22Rv1 (cell line): ENCODE data around the gene SOX5.

Experiments used
- CTCF ChIP-seq: fragments of 450-650 bp; IDR thresholded peaks from 2 replicates; pipeline ENCODE4 v1.5.1; 2017; ENCODE audit warnings: mild to moderate bottlenecking
- ZFX ChIP-seq: fragments of 450-650 bp; IDR thresholded peaks from 2 replicates; pipeline ENCODE4 v1.6.1; 2017; ENCODE audit warnings: antibody characterized with exemption, borderline replicate concordance

- TF ChIP-seq CTCF (peak; percentile 16; the same call in 1 of the 2 replicates), ZFX (no peak)
These were observed 822 bp upstream of the SOX5 start for GRCh38 chr12:23950210-23950774.
